Neural cell (in vitro differentiated cells): Measurements from ENCODE around the gene HADH.

Experiments used
- CTCF ChIP-seq: fragments of 450-650 bp; IDR thresholded peaks from 2 replicates; pipeline ENCODE4 v1.5.1; 2014; ENCODE audit warnings: antibody characterized with exemption, mild to moderate bottlenecking, moderate library complexity; ENCODE audit not compliant: poor library complexity, severe bottlenecking
- EZH2 ChIP-seq: fragments of 200-600, 300-800 bp; shearing (Covaris generic), sonication (generic); IDR thresholded peaks from 2 replicates; pipeline ENCODE4 v1.6.1; 2014; ENCODE audit warnings: antibody characterized with exemption, low read length, borderline replicate concordance, mild to moderate bottlenecking; ENCODE audit not compliant: insufficient read depth, poor library complexity, severe bottlenecking
- MXI1 ChIP-seq: fragments of 450-650 bp; conservative IDR thresholded peaks from 2 replicates; pipeline ENCODE4 v1.6.1; 2014; ENCODE audit warnings: antibody characterized with exemption, mild to moderate bottlenecking; ENCODE audit not compliant: poor library complexity, severe bottlenecking
- POLR2AphosphoS5 ChIP-seq: IDR thresholded peaks from 2 replicates; pipeline ENCODE4 v1.6.1; 2012
- REST ChIP-seq: IDR thresholded peaks from 2 replicates; pipeline ENCODE4 v1.6.1; 2012; ENCODE audit warnings: borderline replicate concordance

- TF ChIP-seq CTCF = no peak
- no peak for TF ChIP-seq MXI1
- no peak for TF ChIP-seq REST
- TF ChIP-seq EZH2 = no peak
- TF ChIP-seq POLR2AphosphoS5 = no peak
Observed at GRCh38 chr4:108010167-108010566, 20.5 kb downstream of the HADH start.
